RWPE1 (cell line): ENCODE measurements around the gene PIM3.

Experiments
- CTCF ChIA-PET: fragments of 350-600 bp; sonication (Branson Sonifier 250); formaldehyde crosslinking; extraction: SDS; loops from one replicate; lab custom pipeline; 2021; lab: Yijun Ruan, JAX
- POLR2A ChIA-PET: fragments of 400-600 bp; formaldehyde crosslinking; extraction: SDS; loops from one replicate; lab custom pipeline; 2020; ENCODE audit warnings: antibody characterized with exemption; ENCODE audit not compliant: low non-redundant PET; lab: Yijun Ruan, JAX
- DNase-seq: peaks from one replicate; pipeline ENCODE4 v3.0.0; 2012; ENCODE audit warnings: low spot score
- H3K27ac ChIP-seq: fragments of 450-650 bp; 2 replicates; pipeline ENCODE4 v1.5.1; 2017
- TF ChIP-seq, protein P1 (sequence below): fragments of 450-650 bp; conservative IDR thresholded peaks from 2 replicates; pipeline ENCODE4 v1.5.1; 2017; ENCODE audit warnings: low read depth, mild to moderate bottlenecking

The PIM3 gene

DNA sequence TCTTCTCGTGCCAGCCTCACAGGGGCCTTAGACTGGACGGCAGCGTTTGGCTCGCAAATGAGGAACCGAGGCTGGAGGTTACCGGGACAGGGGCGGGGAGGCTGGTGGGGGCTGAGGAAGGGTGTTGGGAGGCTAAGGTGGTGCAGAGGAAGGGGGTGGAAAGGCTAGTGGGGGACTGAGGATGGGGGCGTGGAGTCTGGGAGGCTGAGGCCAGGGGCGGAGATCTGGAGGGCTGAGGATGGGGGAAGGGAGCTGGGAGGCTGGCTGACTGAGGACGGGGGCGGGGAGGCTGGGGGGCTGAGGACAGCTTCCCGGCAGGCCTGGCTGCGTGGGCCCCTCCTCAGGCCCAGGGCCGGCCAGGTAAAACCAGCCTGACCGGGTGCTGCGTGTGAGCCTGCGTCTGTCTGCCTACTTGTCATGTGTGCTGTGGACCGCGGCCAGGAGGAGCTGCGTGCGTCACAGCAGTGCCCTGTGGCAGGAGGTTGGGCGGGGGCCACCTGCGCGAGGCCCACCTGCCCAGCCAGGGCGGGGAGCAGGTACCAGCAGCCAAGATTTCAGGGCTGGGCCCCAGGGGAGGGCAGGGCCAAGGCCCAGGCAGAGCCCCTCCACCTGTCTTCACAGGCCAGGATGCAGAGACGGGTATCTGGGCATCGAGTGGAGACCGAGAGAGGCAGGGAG is 9.4 kb upstream of the PIM3 start:
- TF ChIP-seq, protein P1, sequence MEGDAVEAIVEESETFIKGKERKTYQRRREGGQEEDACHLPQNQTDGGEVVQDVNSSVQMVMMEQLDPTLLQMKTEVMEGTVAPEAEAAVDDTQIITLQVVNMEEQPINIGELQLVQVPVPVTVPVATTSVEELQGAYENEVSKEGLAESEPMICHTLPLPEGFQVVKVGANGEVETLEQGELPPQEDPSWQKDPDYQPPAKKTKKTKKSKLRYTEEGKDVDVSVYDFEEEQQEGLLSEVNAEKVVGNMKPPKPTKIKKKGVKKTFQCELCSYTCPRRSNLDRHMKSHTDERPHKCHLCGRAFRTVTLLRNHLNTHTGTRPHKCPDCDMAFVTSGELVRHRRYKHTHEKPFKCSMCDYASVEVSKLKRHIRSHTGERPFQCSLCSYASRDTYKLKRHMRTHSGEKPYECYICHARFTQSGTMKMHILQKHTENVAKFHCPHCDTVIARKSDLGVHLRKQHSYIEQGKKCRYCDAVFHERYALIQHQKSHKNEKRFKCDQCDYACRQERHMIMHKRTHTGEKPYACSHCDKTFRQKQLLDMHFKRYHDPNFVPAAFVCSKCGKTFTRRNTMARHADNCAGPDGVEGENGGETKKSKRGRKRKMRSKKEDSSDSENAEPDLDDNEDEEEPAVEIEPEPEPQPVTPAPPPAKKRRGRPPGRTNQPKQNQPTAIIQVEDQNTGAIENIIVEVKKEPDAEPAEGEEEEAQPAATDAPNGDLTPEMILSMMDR: no peak
- DNase-seq: peak; percentile 54
- peak overlapping the region; percentile 92 for H3K27ac ChIP-seq
- CTCF ChIA-PET: interaction anchor here (0.6 to 1.4 kb wide), 3 partner anchors 10 to 42 kb away, joined by 3 read pairs; no protein-coding TSS in a partner anchor
- POLR2A ChIA-PET: interaction anchor here (1.2 to 1.8 kb wide), 3 partner anchors 9 to 15 kb away, joined by 3 to 10 read pairs (median 5); no protein-coding TSS in a partner anchor

DNA sequence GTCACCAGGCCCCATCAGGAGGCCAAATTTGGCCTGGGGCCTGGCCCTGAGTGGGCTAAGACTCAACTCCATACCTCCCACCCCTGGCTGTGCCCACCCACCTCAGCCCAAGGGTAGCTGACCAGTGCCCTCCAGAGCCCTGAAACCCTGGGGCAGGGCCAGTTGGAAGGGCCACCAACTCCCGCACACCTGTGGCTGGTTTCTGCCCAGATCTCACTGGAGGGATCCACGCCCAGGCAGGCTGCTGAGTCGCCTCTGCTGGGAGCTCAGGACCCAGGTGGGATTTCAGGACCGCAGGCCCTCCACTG is 8.9 kb upstream of the PIM3 start:
- ChIA-PET CTCF (interaction anchor here (0.6 to 1.4 kb wide), 4 partner anchors 10 to 80 kb away, joined by 3 read pairs; no protein-coding TSS in a partner anchor), POLR2A (interaction anchor here (1.2 to 1.8 kb wide), 3 partner anchors 8 to 16 kb away, joined by 3 to 10 read pairs (median 5); no protein-coding TSS in a partner anchor)
- H3K27ac ChIP-seq: peak overlapping the region; percentile 92
- TF ChIP-seq, protein P1: no peak
- no peak for DNase-seq

DNA sequence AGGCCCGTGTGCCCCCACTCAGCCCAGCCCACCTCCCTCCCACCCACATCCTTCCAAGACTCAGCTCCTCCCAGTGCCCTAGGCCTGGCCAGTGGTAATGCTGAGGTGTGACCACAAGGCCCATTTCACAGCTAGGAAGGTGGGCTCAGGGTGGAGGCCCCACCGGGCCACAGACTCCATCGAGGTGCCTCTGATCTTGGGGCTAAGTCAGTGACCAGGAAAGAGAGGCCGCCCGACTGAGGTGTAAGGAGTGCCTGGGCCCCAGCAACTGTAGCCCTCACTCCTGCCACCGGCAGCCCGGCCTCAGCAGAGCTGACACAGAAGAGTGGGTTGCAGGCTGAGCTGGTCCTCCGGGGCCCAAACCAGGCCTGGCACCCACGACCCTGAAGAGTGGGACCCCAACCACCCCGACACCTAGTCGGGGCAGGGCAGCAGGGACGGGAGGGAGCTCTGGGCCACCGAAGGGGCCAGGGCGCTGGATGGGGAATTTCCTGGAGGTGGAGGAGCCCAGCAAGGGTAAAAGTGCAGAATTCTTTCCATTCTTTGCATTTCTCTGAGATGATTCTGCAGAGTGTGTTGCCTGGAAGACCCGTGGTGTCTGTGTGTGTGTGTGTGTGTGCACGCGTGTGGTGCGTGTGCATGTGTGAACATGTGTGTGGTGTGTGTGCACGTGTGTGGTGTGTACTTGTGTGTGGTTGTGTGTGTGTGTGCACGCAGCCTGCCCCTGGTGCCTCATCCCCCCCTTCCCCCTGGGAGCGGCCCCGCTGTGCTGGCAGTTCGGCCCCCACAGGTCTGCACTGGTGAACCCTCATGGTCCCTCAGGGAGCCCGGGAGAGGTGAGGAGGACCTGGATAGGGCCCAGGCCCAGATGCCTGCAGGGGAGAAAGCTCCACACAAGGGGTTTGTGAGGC is 8.3 kb upstream of the PIM3 start:
- TF ChIP-seq, protein P1: no peak
- H3K27ac ChIP-seq: peak overlapping the region; percentile 92
- ChIA-PET POLR2A (interaction anchor here (0.5 to 1.8 kb wide), 4 partner anchors 8 to 130 kb away, joined by 3 to 10 read pairs (median 4); no protein-coding TSS in a partner anchor), CTCF (interaction anchor here (0.6 to 1.1 kb wide), 4 partner anchors 9 to 80 kb away, joined by 3 to 5 read pairs (median 3); no protein-coding TSS in a partner anchor)
- DNase-seq: peak; percentile 26

DNA sequence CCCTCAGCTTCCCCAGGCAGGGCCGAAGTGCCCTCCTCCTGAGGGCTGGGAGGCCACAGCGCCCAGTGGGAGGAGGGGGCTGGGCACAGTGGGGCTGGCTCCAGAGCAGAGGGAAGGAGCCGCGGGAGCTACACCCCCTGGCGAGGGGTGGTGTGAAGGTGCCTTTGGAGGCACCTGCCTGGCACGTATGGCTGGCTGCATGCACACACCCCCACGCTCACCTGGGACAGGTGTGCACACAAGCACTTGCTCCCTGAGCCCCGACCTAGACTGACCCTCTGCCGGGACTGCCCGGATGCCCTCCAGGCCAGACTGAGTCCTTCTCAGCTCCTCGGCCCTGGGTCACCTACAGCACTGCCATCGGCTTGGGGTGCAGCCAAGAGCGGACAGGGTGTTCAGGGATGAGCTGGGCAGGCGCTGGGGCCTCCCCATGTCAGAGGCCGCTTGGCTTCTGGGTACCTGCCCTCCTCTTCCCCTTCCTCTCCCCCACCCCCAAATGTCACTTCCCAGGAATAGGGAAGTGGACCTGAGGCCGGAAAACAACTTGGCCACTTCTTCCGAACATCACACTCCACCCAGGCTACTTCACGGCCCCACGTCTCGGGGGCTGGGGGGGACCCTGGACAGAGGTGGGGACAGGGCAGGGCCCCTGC is 7.4 kb upstream of the PIM3 start:
- H3K27ac ChIP-seq: peak overlapping the region; percentile 92
- CTCF ChIA-PET: interaction anchor here (0.6 kb wide), 1 partner anchor 44 kb away, joined by 5 read pairs; no protein-coding TSS in a partner anchor
- POLR2A ChIA-PET: no interaction called here
- TF ChIP-seq, protein P1: no peak
- no peak for DNase-seq

DNA sequence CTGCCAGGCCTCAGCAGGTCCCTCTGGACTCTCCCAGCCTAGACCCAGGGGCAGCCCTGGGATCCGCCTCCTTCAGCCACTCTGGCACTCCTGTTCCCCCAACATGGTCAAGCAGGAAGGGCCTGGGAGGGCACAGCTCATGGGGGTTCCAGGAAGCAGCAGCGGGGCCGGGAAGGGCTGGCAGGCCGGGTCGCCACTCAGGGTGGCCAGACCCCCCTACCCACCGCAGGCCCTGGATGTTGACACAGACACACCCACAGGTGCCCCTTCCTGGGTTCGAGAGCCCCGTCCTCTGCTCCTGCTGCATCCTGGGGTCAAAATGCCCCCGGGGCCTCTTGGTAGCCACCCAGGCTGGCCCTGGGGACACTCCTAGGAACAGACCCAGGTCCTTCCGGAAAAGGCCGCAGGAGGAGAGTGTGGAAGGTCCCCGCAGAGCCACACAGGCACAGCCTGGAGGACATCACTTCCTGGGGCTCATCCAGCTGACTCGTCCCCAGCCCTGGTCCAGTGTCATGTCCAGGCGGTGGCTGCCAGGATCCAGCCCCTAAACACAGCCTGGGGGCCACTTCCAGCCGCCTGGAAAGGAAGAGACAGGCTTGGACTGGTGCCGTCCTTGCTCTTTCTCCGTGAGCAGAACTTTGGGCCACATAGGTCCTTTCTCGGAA is 6.8 kb upstream of the PIM3 start:
- H3K27ac ChIP-seq: peak overlapping the region; percentile 92
- TF ChIP-seq, protein P1: no peak
- ChIA-PET CTCF (no interaction called here), POLR2A (no interaction called here)
- no peak for DNase-seq
